GM12801 (cell line): ENCODE measurements around the gene BORCS5.

Experiments
- TF ChIP-seq, protein P1 (sequence below): IDR thresholded peaks from one replicate; pipeline ENCODE4 v1.5.1; 2011; ENCODE audit warnings: control low read depth; ENCODE audit not compliant: insufficient read length; ENCODE audit errors: extremely low read depth

Gene BORCS5

GRCh38 chr12:12387501-12387900 is 30.6 kb downstream of the BORCS5 start:
- TF ChIP-seq, protein P1, sequence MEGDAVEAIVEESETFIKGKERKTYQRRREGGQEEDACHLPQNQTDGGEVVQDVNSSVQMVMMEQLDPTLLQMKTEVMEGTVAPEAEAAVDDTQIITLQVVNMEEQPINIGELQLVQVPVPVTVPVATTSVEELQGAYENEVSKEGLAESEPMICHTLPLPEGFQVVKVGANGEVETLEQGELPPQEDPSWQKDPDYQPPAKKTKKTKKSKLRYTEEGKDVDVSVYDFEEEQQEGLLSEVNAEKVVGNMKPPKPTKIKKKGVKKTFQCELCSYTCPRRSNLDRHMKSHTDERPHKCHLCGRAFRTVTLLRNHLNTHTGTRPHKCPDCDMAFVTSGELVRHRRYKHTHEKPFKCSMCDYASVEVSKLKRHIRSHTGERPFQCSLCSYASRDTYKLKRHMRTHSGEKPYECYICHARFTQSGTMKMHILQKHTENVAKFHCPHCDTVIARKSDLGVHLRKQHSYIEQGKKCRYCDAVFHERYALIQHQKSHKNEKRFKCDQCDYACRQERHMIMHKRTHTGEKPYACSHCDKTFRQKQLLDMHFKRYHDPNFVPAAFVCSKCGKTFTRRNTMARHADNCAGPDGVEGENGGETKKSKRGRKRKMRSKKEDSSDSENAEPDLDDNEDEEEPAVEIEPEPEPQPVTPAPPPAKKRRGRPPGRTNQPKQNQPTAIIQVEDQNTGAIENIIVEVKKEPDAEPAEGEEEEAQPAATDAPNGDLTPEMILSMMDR: no peak

GRCh38 chr12:12392413-12392812 is 35.5 kb downstream of the BORCS5 start:
- TF ChIP-seq, protein P1: no peak

DNA sequence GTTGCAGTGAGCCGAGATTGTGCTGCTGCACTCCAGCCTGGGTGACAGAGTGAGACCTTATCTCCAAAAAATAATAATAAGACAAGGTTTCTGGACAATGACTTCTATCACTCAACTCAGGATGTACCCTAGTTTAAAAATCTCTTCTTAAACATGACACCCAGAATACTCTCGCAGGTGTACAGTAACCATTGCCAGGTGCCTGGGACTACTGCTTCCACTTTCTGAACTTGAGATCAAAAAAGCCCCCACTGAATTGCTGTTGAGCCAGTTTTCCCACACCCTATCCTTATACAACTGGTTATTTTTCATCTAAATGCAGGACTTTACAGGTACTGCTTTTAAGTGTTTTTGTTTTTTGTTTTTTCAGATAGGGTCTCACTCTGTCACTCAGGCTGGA is 36.3 kb downstream of the BORCS5 start:
- TF ChIP-seq, protein P1: no peak

GRCh38 chr12:12396694-12397093 is 39.8 kb downstream of the BORCS5 start:
- TF ChIP-seq, protein P1: no peak

- TF ChIP-seq, protein P1: no peak
These were observed 40.3 kb downstream of the BORCS5 start for GRCh38 chr12:12397184-12397583.

DNA sequence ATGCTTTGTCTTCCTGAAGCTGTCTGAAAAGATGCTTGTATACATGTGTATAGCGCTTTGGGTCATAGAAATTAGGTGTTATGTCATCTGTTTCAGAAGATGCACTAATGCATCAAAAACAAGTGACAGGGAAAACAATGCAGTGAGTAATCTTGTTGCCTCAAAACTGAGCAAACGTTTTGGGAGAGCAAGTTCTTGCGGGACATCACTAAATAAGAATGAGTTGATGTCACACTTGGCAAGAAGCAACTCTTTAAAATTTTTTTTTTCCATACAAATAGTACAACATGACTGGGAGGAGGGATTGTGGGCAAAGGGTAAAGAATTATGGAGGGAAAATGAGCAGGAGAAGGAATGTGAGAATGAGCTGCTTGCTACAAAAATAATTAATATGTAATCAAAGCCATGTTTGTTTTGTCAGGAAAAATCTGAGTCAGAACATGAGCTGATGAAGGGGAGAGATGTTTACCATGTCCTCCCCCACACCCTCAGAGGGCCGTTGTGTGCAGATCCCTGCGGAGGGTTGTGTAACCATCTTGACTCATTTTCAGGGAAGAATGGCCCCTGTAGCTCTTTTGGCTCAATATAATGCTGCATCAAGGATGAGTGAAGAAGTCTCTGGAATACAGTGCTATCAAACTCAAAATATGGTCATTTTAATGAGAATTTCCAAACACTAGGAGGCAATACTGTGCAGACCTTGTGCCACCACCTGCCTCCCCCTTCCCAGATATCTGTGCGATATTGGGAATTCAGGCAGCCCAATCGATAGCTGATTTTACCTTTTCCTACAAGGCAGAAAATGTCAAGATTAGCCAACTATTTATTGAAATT is 41.4 kb downstream of the BORCS5 start:
- TF ChIP-seq, protein P1: no peak

DNA sequence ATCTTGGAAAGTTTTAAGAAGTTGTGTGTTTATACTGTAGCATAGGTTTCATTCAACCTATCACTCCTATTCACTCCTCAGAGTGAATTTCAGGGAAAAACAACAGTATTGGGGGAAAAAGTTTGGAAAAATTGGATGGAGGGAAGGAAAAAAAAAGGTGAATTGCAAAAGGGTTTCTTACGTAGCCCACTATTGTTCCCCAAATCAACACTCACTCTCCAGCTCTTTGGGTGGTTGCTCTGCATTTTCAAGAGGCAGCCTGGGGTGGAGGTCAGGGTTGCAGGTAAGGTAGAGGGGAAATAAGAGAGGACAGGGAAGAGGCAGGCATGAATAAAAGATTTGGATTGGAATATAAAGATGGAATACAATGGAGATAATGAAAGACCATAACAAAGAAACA is 42.3 kb downstream of the BORCS5 start:
- TF ChIP-seq, protein P1: no peak
